A673 (cell line): Measurements from ENCODE around the gene KIFC3.

Experiments
- EZH2 ChIP-seq: fragments of 200-600 bp; sonication (generic); IDR thresholded peaks from 2 replicates; pipeline ENCODE4 v1.6.1; 2017; ENCODE audit warnings: borderline replicate concordance, low read depth, mild to moderate bottlenecking, mixed read lengths, antibody characterized with exemption, low read length; ENCODE audit not compliant: poor library complexity, severe bottlenecking
- TF ChIP-seq, protein P1 (sequence below): fragments of 300-800, 200-600 bp; sonication (generic); conservative IDR thresholded peaks from 2 replicates; pipeline ENCODE4 v1.5.1; 2017; ENCODE audit warnings: low read depth, mild to moderate bottlenecking, antibody characterized with exemption, low read length, moderate library complexity, mixed read lengths

DNA sequence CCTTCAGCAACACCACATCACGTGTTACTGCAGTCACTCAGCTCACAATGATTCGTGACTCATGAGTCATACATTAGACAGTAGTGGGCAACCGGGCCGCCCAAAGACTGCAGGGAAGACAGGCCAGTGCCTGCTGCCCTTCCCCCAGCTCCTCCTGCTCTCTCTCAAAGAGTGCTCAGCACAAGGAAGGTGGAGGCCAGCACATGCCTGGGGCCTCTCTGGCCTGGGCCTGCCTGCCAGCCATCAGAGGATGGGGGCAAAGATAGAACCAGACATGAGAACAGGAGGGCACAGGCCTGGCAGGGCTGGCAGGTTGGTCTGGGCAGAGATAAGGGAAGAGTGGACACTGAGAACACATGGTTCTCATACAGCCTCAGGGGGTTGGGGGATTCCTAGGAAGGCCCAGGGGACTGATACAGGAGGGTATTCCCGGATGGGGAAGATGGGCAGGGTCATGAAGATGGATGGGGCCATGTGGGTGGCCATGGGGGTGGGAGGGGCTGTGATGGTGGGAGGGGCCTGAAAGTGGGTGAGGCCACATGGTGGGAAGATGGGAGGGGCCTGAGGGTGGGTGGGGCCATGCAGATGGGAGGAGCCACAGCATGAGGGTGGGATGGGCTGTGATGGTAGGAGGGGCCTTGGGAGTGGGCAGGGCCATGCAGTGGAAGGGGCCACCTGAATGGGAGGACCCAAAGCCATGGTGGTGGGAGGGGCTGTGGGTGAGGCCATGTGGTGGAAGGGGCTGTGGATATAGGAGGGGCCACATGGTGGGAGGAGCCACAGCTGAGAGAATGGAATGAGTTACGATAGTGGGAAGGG, 37.7 kb downstream of the KIFC3 start:
- TF ChIP-seq, protein P1, sequence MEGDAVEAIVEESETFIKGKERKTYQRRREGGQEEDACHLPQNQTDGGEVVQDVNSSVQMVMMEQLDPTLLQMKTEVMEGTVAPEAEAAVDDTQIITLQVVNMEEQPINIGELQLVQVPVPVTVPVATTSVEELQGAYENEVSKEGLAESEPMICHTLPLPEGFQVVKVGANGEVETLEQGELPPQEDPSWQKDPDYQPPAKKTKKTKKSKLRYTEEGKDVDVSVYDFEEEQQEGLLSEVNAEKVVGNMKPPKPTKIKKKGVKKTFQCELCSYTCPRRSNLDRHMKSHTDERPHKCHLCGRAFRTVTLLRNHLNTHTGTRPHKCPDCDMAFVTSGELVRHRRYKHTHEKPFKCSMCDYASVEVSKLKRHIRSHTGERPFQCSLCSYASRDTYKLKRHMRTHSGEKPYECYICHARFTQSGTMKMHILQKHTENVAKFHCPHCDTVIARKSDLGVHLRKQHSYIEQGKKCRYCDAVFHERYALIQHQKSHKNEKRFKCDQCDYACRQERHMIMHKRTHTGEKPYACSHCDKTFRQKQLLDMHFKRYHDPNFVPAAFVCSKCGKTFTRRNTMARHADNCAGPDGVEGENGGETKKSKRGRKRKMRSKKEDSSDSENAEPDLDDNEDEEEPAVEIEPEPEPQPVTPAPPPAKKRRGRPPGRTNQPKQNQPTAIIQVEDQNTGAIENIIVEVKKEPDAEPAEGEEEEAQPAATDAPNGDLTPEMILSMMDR = no peak
- TF ChIP-seq EZH2 = no peak
